NCI-H1694 (cell line): ENCODE results near the gene ACTR1B.
"Not testable (repeated sequence)": the region's sequence is repeated elsewhere in the genome, so short reads cannot be mapped to it uniquely, and the experiment has no call there.

ENCODE experiments used
- DNase-seq: peaks from one replicate; lab custom pipeline; 2025; lab: John Stamatoyannopoulos, UW

The ACTR1B gene

DNA sequence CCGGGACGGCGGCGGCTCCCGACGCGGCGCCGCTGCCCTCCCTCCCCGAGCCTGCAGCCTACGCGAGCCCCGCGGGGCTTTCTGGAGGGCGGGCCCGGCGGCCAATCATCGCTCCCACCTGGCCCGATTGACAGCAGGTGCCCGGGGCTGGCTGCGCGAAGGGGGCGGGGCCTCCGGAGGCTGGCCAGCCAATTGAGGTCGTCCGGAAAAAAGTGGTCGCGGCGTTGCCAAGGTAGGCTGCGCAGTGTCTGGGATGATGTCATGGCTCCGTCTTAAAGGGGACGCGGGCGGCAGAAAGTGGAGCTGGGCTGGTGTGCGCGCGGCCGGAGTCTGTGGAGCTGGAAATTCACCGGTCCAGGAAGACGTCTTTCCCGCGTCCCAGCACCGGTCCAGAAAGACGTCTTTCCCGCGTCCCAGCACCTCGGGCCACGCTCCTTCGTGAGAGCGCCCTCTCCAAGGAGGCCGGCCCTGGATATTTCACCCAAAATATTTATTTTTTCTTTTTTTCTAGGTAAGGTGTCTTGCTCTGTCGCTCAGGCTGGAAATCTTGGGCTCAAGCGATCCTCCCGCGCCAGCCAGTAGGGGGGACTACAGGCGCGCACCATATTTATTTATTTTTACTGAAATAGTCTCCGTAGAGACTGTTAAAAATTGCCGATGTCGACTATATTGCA is at the start of gene ACTR1B:
TSS of gene ACTR1B (minus strand) at position 83 of the 674 bp plus-strand sequence. CDS start 154 bp downstream, outside the sequence.
- peak; percentile 97 for DNase-seq

DNA sequence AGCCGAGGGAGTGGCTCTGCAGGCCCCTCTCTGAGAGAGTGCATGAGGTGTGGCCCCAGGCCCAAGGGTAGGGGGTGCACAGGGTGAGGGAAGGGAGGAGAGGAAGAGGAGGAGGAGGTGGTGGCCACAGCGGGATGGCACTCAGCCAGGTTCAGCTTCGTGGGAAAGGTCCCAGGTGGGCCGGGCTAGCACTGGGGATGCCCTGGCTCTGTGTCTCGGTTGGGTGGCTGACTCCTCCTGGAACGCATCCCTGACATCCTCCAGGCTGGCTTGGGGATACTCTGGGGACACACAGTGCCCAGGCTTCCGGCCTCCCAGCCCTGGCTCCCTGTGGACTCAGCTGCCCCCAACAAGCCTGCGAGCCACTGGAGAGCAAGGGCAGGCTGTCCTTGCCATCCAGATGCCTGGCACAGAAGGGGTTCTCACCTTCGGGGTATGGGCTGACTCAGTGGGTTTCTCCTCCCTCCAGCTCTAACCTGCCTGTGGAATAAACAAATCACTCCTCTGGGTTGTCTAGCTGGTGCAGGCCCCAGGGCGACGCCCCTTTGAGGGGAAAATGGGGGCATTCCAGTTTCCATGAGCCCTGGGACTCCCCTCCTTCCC is 49.0 kb upstream of the ACTR1B start:
- DNase-seq, result no peak

DNA sequence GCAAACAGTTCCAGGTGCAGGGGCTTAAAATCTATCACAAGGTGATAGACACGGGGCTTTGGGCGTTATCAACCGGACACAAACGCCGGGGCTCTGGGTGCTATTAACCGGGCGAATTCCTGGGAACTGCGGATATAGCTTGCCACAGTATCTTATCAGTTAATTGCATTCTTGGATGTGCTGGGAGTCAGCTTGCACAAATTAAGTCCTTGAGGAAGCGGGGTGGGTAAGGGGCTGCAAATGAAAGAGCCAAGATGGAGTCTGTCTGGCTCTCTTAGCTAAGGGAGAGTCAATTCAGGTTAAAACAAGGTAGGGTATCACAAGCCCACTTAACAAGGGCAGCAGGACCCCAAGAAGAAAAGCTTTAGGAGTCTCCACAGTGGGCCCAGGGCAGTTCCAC is 48.3 kb upstream of the ACTR1B start:
- not testable (repeated sequence) for DNase-seq

DNA sequence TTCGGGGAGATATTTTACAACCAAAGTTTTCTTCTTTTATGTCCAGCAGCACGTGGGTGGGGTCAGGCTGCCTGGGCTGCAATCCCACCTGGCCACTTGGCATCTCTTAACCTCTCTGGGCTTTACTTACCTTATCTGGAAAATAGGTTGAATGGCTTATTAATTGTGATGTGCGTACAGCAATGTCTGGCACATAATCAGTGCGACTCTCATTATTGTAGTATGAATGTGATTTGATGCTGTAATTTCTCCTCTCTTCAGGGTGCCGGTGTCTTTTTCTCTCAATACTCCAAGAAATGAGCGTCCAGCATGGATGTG is 47.5 kb upstream of the ACTR1B start:
- no peak for DNase-seq

DNA sequence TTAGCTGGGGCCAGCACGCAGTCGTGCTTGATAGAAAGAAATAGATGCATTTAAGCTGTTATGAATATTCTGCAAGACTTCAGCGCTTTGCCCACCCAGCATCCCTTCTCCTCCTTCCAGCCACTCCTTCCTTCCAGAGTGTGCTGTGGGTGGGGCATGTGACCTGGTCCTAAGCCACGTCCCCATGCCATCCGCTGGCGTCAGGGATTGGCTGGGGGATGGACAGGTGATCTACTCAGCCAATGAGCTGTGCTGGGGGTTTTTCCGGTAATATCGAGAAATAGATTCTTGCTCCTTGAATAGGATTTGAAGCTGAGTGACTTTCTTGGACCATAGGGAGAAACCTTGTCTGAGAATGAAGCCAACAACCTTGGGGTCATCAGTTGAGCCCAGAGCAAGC is 44.8 kb upstream of the ACTR1B start:
- DNase-seq, result no peak

DNA sequence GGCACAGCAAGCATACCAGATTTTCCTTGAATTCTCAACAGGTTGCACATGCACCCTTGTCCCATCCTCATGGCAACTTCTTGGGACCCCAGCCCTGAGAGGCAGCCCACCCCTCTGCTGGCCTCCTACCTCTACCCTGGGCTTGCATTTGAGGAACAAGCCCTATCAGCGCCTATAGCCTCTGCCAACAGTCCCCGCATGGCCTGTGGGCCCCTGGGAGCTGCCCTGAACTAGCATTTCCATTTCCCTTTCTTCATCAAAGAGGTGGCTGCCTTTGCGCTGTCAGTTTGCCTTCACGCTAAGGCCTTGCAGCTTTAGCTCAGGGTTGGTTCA is 44.2 kb upstream of the ACTR1B start:
- no peak for DNase-seq

DNA sequence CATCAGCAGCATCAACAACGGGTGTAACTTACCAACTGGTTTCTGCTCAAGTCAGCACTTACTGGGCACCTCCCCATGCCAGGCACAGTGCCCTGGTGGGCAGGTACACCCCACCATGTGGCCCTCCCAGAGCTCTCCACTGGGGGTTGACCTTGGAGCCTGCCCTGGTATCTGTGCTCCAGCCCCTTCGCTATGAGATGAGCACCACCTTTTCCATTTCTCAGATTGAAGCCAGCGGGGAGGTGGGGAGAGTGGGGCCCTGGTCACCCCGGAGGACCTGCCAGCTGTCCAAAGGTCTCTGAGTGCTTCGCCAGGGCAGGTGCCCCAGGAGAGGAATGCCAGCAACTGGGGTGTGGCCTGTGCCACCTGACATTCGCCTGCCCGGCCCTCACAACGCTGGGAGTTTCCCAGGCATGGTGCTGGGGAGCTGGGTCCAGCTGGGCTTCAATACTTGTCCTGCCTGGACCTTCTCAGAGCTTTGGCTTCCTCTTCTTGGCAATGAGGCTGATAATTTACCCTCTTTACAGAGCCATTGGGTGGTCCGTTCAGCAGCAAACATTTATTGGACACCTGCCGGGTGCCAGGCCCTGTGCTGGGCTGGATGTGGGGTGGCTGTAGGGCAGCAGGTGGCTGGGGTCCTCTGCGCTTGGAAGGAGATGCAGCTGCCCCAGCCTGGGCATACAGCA is 43.7 kb upstream of the ACTR1B start:
- DNase-seq, result no peak

DNA sequence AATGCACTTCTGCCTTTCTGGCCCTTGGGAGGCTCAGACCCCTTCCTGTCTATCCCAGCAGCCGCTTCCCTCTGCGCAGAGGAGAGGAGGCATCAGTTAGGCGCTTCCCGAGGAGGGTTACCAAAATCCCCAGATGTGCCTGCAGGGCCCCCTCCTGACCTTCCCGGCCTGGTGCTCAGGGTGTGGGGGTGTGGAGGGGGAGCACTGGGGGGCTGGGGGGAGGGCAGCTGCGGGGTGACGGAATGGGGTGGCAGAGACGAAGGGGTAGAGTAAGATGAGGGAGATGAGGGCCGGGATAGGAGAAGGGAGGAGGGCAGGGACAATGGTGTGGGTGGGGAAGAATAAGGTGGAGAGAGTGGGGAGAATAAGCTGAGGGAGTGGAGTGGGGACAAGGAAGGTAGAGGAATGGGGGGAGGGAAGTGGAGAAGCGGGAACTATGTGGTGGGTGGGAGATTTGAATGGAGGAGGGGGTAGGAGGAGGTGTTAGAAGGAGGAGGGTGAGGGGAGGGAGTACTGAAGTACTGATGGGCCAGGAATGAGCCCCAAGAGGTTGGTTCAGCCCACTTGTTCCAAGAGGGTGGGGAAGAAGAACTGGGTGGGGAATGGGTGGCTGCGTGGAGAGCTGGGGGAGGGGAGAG is 43.0 kb upstream of the ACTR1B start:
- no peak for DNase-seq

DNA sequence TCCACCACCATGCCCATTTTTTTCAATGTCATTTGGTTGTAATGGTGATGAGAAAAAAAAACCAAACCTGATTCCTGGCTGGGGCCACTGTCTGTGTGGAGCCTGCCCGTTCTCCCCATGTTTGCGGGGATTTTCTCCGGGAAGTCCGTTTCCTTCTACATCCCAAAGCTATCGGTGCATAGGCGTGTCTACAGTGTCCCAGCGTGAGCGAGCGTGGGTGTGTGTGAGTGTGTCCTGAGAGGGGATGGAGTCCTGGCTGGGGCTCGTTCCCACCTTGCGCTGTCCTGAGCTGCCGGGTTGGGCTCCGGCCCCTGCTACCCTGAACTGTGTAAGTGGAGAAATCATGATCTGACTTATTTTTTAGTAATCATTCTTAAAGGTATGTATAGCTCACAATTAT is 42.3 kb upstream of the ACTR1B start:
- no peak for DNase-seq

DNA sequence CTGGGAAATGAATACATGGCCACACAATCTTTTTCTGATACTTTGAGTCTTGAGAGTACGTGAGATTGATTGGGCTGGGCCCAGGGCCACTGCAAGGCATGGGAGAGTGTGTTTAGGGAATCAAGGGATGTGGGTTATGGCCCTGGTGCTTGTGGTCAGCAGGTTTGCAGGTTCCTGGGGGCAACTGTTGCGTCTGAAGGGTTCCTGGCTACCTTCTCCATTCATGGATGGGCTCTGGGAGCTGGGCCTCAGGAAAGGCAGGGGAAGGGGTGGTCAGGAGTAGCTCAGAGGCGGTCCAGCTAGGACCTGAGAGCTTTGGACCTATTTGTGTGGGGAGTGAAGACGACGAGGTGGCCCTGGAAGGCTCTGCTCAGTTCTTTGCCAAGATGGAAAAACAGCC is 41.1 kb upstream of the ACTR1B start:
- DNase-seq, result no peak

DNA sequence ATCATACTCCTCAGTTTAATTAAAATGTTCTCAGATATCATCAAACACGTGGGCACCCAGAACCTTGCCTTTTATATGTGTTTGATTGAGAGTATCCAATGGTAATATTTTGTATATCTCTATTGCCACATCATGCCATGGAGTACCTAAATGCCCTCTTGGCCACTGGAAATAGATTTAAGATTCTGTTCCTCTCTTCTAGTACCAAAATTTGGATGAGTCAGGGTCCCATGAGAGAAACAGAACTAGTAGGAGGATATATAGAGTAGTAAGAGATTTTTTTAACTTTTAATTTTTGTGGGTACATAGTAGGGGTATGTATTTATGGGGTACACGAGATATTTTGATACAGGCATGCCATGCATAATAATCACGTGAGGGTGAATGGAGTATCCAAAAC is 39.9 kb upstream of the ACTR1B start:
- no peak for DNase-seq

DNA sequence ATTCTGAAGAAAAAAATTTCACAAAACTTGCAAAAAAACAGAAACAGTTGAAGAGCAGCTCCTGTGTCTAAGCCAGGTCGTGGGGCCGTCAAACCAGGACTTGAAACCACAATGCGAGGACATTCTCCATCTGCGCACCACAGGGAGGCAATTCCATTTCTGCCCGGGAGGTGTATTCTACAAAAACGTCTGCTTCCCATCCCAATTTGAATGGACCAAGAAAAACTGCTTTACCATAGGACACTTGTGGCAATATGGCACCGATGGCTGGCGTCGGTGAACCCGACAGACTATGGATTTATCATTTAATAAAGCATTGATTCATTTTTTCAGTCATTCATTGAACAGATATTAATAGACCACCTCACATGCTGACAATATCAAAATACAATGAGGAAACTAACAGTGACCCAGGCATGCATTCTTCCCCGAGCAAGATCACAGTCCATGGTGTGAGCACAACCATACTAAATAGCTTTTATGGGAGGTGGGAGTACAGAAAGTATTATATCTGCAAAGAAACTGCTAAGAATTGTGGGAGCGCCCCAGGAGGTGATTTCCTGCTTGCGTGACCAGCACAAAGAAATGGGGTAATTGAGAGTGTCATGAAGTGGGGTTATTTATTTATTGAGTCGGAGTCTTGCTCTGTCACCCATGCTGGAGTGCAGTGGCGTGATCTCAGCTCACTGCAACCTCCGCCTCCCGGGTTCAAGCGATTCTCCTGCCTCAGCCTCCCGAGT is 39.1 kb upstream of the ACTR1B start:
- no peak for DNase-seq

DNA sequence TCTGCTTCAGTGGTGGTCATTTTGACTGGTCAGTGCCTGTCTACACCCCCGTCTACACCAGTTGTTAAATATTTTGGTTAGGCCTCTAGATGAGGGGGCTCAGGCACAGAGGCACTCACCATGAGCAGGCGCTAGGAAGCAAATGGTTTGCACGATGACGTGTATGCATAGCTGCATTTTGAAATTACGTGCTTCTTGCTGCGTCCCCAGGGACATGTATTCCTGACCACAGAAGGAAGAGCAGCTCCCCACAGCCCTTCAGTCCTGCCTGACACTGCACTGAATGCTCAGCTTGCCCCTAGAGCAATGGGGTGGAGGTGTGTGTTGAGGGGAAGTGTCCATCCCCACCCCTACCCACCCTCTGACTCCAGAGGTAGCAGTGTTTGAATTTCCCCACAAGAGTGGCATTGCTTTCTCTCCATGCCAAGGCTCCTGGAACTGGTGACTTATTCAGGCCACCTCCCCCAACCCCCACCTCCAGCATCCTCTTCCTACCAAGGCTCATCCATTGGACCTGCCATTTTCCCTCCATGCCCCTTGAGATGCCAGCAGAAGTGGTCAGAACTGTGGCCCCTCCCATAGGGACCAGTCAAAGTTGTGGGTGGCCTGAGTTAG is 38.1 kb upstream of the ACTR1B start:
- no peak for DNase-seq

DNA sequence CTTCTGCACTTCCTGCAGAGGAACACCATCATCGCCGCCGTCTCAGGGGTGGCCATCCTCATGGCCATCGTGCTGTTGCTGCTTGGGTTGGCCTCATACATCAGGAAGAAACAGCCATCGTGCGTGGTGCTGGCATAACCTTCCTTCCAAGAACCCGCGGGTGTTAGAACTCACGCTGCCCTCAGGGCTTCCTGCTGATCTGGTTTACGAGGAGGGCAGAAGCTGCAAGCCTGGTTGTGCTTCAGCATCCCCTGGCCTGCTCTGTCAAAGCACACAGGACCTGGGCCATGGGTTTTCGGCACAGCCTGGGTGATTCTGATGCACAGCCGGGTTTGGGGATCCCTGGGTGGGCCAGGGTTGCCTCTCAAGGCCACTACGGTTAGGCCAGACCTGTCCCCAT is 37.3 kb upstream of the ACTR1B start:
- no peak for DNase-seq

DNA sequence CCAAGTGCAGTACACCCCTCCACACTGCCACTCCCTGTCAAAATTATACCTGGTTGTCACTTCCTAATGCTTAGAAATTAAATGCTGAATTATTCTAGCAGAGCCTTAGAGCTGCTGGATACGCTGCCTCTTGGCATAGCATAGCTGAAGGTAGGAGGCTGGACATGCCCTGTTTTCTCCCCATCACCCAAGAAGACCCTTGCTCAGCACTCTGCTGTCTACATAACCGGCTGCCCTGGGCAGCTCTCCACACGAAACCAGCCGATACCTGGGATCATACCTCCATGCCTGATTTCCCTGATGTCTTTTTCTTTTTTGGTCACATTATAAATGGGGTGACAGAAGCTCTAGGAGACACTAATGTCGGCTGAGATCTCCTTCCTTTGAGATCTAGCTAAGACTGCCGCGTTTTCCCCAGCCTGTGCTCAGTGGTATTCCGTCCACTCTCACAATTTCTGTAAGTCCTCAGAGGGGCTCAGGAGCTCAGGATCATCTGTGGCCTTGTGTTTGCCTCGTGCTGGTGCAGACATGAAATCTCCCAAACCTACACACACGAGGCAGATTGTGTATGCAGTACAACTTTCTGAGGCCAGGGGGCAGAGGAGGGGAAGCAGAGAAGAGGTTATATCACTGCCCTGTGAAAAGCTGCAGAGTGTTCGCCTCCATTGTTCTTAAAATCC is 36.1 kb upstream of the ACTR1B start:
- DNase-seq, result peak; percentile 81

DNA sequence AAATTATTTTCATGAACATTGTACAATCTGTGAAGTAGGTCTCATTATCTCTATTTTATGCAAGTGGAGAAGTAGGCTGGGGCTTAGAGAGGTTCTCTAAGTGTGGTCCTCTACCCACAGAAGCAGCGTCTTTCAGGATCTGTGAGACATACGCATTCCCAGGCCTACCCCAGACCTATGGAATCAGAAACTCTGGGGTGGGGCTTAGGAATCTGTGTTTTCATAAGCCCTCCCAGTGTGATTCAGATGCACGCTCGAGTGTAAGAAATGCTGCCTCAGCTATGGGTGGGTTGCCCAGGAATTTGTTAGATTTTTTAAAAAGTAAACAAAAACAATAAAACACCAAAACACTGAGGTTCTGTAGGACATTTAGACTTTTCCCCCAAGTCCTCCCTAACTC is 34.7 kb upstream of the ACTR1B start:
- no peak for DNase-seq

DNA sequence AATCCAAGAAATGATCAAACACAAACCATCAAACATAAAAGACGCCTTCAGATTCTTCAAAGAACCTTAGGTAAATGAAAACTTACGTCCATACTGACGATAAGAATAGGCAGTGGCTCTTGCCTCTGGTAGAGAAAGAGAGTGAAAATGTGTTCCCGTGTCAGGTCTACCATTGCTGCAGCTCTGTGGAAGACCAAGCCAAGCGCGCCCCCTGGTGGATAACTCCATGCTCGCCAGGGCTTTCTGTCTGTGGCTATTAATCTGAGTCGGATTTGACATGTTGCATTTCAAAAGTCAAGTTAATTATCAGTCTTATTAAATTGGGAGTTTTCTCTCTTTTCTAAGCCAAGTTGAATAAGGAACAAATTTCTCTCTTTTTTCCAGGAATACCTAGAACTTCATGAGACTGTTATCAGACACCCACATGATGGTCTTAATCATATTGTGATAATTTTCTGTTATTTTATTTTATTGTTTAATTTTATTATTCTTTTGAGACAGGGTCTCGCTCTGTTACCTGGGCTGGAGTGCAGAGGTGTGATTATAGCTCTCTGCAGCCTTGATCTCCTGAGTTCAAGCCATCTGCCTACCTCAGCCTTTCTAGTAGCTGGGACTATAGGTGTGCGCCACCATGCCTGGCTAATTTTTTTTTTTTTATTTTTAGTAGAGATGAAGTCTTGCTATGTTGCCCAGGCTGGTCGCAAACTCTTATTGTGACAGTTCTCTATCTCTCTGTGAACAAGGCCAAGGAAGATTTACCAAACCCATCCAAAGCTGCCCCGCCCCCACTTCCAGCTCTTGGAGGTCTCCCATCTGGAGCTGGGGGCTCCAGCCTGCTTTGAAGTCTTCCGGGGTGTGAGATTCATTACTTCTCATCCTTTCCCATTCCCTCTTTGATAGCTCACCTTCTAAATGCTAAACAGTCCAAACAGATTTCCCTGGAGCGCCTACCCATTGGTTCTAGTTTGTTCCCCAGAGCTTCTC is 33.7 kb upstream of the ACTR1B start:
- peak; percentile 88 for DNase-seq

DNA sequence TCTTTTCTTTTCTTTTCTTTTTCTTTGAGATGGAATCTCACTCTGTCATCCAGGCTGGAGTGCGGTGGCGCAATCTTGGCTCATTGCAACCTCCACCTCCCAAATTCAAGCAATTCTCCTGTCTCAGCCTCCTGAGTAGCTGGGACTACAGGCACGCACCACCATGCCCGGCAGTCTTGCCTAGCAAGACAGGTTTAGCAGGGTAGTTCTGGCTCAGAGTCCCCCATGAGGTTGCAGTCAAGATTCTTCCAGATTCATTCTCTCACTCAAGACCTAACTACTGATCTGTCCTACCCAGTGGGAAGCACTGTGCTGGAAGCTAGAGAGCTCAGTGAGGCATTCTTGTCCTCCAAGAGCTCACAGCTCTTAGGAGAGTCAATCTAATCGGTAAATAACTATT is 31.9 kb upstream of the ACTR1B start:
- no peak for DNase-seq

DNA sequence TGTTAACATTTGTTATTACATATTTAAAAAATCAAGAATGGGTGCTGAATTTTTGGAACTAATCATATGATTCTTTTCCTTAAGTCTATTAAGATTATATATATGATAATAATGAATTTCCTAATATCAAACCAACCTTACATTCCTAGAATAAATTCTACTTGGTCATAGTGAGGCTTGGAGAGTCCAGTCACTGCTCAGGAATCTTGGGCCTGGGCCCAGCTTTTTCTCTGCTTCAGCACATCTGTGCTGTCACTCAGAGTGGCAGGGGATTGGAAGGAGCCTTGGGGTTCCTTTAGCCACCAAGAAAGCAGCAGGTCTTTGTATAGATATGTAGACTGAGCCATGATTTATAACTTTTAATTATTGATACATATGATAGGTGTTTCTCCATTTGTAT is 29.6 kb upstream of the ACTR1B start:
- no peak for DNase-seq

DNA sequence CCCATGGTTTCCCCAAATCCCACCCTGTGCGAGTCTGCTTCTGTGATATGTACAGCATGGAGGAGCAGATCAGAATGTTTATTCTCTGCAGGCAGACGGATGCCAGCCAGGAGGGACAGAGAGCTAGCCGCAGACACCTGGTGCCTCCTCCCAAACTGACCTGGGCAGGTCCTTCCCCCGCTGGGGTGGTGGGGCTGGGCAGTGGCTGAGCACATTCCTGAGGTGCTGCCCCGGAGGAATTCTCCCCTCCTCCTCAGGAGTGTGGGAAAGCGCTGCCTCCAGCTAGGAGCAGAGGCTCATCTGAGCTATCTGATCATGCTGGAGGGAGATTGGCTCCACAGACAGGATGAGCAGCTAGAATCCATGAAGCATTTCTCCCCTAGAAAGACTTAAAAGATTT is 27.3 kb upstream of the ACTR1B start:
- DNase-seq, result no peak
